Right lobe of liver (tissue), 4 donors: ENCODE measurements around the gene SLC44A5.

Experiments used
- CTCF ChIP-seq, 4 donors: fragments of 200-600 bp in 3 of 4; fragments of 450-650 bp in 1 of 4; IDR thresholded peaks; one replicate each; pipeline versions ENCODE4 v1.5.1 to v1.8.0; 2016 to 2022; ENCODE audit warnings: antibody characterized with exemption in 4 of 4, mild to moderate bottlenecking in 2 of 4
- POLR2A ChIP-seq: fragments of 450-650 bp; IDR thresholded peaks from one replicate; pipeline ENCODE4 v1.6.1; 2017; ENCODE audit warnings: antibody characterized with exemption, mild to moderate bottlenecking
- donor health status: DM: no; HTN: no; CAD: no.
- donor health status: DM: no; HTN: no; CAD: no.
- donor health status: DM: no; HTN: yes; CAD: no.

- TF ChIP-seq POLR2A (no peak), CTCF (IDR thresholded peaks at IDR 0.05) (no peak)
Observed at GRCh38 chr1:75166821-75167220, 444.1 kb downstream of the SLC44A5 start.
